ENCODE data around the gene SERHL2.

The SERHL2 gene

GRCh38 chr22:42622061-42622710 lies 68.4 kb downstream of the SERHL2 start:
- intact Hi-C loops (cut with DNase I), result no loop called here
- DNase-seq, result no peak

- DNase-seq, result no peak
- intact Hi-C loops (cut with DNase I), result no loop called here
Measured at GRCh38 chr22:42623301-42623751, 69.6 kb downstream of the SERHL2 start.
